A549 (cell line): ENCODE results near the gene NTM. TPM values are rescaled to one million over a fixed set of nuclear protein-coding genes. Genes with fewer than 3 reads are reported as not detected.

Source experiments
- ATAC-seq, 2 experiments: fragments of 200-7000 bp in 1 of 2; fragments of >200 bp in 1 of 2; cut with Nextera tagmentation in 1 of 2; cut with Tn5 transposase in 1 of 2; 3 replicates each; pipeline versions ENCODE4 v1.8.0 to v1.9.1; 2018 to 2020; ENCODE audit warnings: mild to moderate bottlenecking in 1 of 2, moderate library complexity in 1 of 2
- CTCF ChIA-PET: fragments of 300-600 bp; sonication (Branson Sonifier 250); formaldehyde crosslinking; extraction: SDS; loops from one replicate; lab custom pipeline; 2021; ENCODE audit warnings: antibody characterized with exemption, inconsistent platforms; lab: Yijun Ruan, JAX
- POLR2A ChIA-PET: fragments of 350-600 bp; formaldehyde crosslinking; extraction: SDS; loops from one replicate; lab custom pipeline; 2021; ENCODE audit warnings: antibody characterized with exemption, inconsistent platforms; lab: Yijun Ruan, JAX
- DNase-seq, 2 experiments: peaks; one replicate each; pipeline versions ENCODE4 v3.0.0 to v3.0.0-alpha.2; 2011 to 2016; ENCODE audit warnings: low read depth in 1 of 2, low spot score in 1 of 2
- FAIRE-seq: peaks from 2 replicates; lab custom pipeline; 2011; peaks lifted over from hg19 to GRCh38; lab: Jason Lieb, UNC
- H3K27ac ChIP-seq, 2 experiments: fragments of >200 bp; sonication (Bioruptor Twin); formaldehyde crosslinking; 3 replicates each; pipeline ENCODE4 v1.5.1; 2016 to 2017
- H3K4me1 ChIP-seq: fragments of >200 bp; sonication (Bioruptor Twin); formaldehyde crosslinking; 3 replicates; pipeline ENCODE4 v1.6.1; 2016
- H3K4me2 ChIP-seq: fragments of >200 bp; sonication (Bioruptor Twin); formaldehyde crosslinking; 3 replicates; pipeline ENCODE4 v1.6.1; 2016
- H3K4me3 ChIP-seq: fragments of >200 bp; sonication (Bioruptor Twin); formaldehyde crosslinking; 3 replicates; pipeline ENCODE4 v1.5.1; 2016
- H3K9me3 ChIP-seq: fragments of >200 bp; sonication (Bioruptor Twin); formaldehyde crosslinking; 3 replicates; pipeline ENCODE4 v1.6.1; 2016
- CBX2 ChIP-seq: fragments of 200-600 bp; sonication (generic); IDR thresholded peaks from 2 replicates; pipeline ENCODE4 v1.6.1; 2016; ENCODE audit warnings: low read depth, mild to moderate bottlenecking, borderline replicate concordance
- CBX8 ChIP-seq: fragments of 200-600 bp; sonication (generic); IDR thresholded peaks from 2 replicates; pipeline ENCODE4 v1.6.1; 2016
- CEBPB ChIP-seq, 2 experiments: fragments of >200 bp in 1 of 2; sonication (Bioruptor Twin) in 1 of 2; formaldehyde crosslinking in 1 of 2; IDR thresholded peaks; 2 replicates each; pipeline ENCODE4 v1.6.1; 2012 to 2016
- CHD2 ChIP-seq: fragments of 150-350 bp; IDR thresholded peaks from 2 replicates; pipeline ENCODE4 v1.6.1; 2014; ENCODE audit warnings: low read length; ENCODE audit not compliant: partially characterized antibody
- CHD4 ChIP-seq: fragments of 200-600 bp; sonication (generic); IDR thresholded peaks from 2 replicates; pipeline ENCODE4 v1.6.1; 2016; ENCODE audit warnings: antibody characterized with exemption, mild to moderate bottlenecking, borderline replicate concordance
- EHMT2 ChIP-seq: fragments of 200-600 bp; sonication (generic); IDR thresholded peaks from 2 replicates; pipeline ENCODE4 v1.6.1; 2016; ENCODE audit warnings: antibody characterized with exemption, low read depth, mild to moderate bottlenecking, moderate library complexity
- EP300 ChIP-seq, 2 experiments: fragments of >200 bp; sonication (Bioruptor Twin); formaldehyde crosslinking; IDR thresholded peaks; 2 replicates in 1 of 2; 3 replicates in 1 of 2; pipeline ENCODE4 v1.6.1; 2016 to 2017
- ESRRA ChIP-seq: fragments of 150-350 bp; IDR thresholded peaks from 2 replicates; pipeline ENCODE4 v1.6.1; 2014; ENCODE audit warnings: mild to moderate bottlenecking, low read length, borderline replicate concordance
- GATA3 ChIP-seq: IDR thresholded peaks from 2 replicates; pipeline ENCODE4 v1.6.1; 2012; ENCODE audit warnings: borderline replicate concordance
- HDAC2 ChIP-seq: fragments of 200-600 bp; sonication (generic); IDR thresholded peaks from 2 replicates; pipeline ENCODE4 v1.6.1; 2016
- HOXB13 ChIP-seq: fragments of 250-450 bp; sonication (Bioruptor Pico); IDR thresholded peaks from 2 replicates; pipeline ENCODE4 v1.5.0; 2020; ENCODE audit warnings: low read depth, mild to moderate bottlenecking, moderate library complexity
- HOXB5 ChIP-seq: fragments of 250-450 bp; sonication (Bioruptor Pico); IDR thresholded peaks from 2 replicates; pipeline ENCODE4 v1.5.0; 2020; ENCODE audit warnings: mild to moderate bottlenecking, moderate library complexity
- JUNB ChIP-seq: fragments of >200 bp; sonication (Bioruptor Twin); formaldehyde crosslinking; IDR thresholded peaks from 2 replicates; pipeline ENCODE4 v1.6.1; 2016
- KDM1A ChIP-seq: fragments of 200-600 bp; sonication (generic); IDR thresholded peaks from 2 replicates; pipeline ENCODE4 v1.6.1; 2016; ENCODE audit warnings: low read depth, mild to moderate bottlenecking
- KDM5A ChIP-seq: fragments of 200-600 bp; sonication (generic); IDR thresholded peaks from 2 replicates; pipeline ENCODE4 v1.6.1; 2016; ENCODE audit warnings: antibody characterized with exemption, mild to moderate bottlenecking
- MAX ChIP-seq: IDR thresholded peaks from 2 replicates; pipeline ENCODE4 v1.6.1; 2012
- NFE2L2 ChIP-seq: fragments of 150-350 bp; conservative IDR thresholded peaks from 2 replicates; pipeline ENCODE4 v1.6.1; 2014; ENCODE audit warnings: low read length
- NR3C1 ChIP-seq: fragments of >200 bp; sonication (Bioruptor Twin); formaldehyde crosslinking; IDR thresholded peaks from 3 replicates; pipeline ENCODE4 v1.6.1; 2017
- POLR2AphosphoS2 ChIP-seq: conservative IDR thresholded peaks from 2 replicates; pipeline ENCODE4 v1.6.1; 2012; ENCODE audit warnings: low read length, improper control_type of control experiment, inconsistent platforms
- RAD21 ChIP-seq, 2 experiments: fragments of >200 bp in 1 of 2; sonication (Bioruptor Twin) in 1 of 2; formaldehyde crosslinking in 1 of 2; IDR thresholded peaks in 1 of 2; conservative IDR thresholded peaks in 1 of 2; 2 replicates in 1 of 2; 3 replicates in 1 of 2; pipeline ENCODE4 v1.6.1; 2012 to 2018; ENCODE audit warnings: inconsistent platforms in 1 of 2
- RFX5 ChIP-seq: fragments of 450-650 bp; IDR thresholded peaks from 2 replicates; pipeline ENCODE4 v1.7.1; 2014; ENCODE audit warnings: antibody characterized with exemption, mild to moderate bottlenecking, moderate library complexity
- SMC3 ChIP-seq: fragments of >200 bp; sonication (Bioruptor Twin); formaldehyde crosslinking; IDR thresholded peaks from 3 replicates; pipeline ENCODE4 v1.6.1; 2018; ENCODE audit warnings: inconsistent platforms
- TP53 ChIP-seq: fragments of 250-450 bp; sonication (Bioruptor Pico); IDR thresholded peaks from 2 replicates; pipeline ENCODE4 v1.5.0; 2021; ENCODE audit warnings: mild to moderate bottlenecking, moderate library complexity
- USF2 ChIP-seq: fragments of 450-650 bp; IDR thresholded peaks from 2 replicates; pipeline ENCODE4 v1.6.1; 2014; ENCODE audit warnings: antibody characterized with exemption
- ZC3H11A ChIP-seq: fragments of 450-650 bp; IDR thresholded peaks from 2 replicates; pipeline ENCODE4 v1.6.1; 2014; ENCODE audit warnings: antibody characterized with exemption, mild to moderate bottlenecking
- ZSCAN20 ChIP-seq: fragments of 250-450 bp; sonication (Bioruptor Pico); IDR thresholded peaks from 2 replicates; pipeline ENCODE4 v1.8.0; 2022; ENCODE audit warnings: mild to moderate bottlenecking, moderate library complexity
- WGBS: methylation state at CpG from one replicate; pipeline ENCODE4 v1.1.6; 2017; ENCODE audit errors: missing lambda C conversion rate; 5-methylcytosine and 5-hydroxymethylcytosine counted together
- polyA plus RNA-seq, 4 experiments: library from polyadenylated mRNA; depleted of rRNA in 3 of 4; stranded (reverse); fragments of >200 nt; fragmentation: RNase III in 1 of 4; extraction: RNeasy Plus Mini Kit Qiagen cat#74134 plus additional on column Dnase treatment in 1 of 4; gene quantifications; 2 replicates in 3 of 4; 3 replicates in 1 of 4; pipeline ENCODE4 v1.2.3, GENCODE V29; 2011 to 2017
- TF ChIP-seq, protein P1 (sequence below): fragments of 250-450 bp; sonication (Bioruptor Pico); IDR thresholded peaks from 2 replicates; pipeline ENCODE4 v1.5.0; 2020; ENCODE audit warnings: low read depth, mild to moderate bottlenecking, moderate library complexity
- TF ChIP-seq, protein P2 (sequence below): fragments of 250-450 bp; sonication (Bioruptor Pico); IDR thresholded peaks from 2 replicates; pipeline ENCODE4 v1.5.0; 2021; ENCODE audit warnings: mild to moderate bottlenecking, moderate library complexity, borderline replicate concordance

NTM gene
- polyA plus RNA-seq, 2 of the 4 experiments (the other 2 are of a cell fraction), result not detected

DNA sequence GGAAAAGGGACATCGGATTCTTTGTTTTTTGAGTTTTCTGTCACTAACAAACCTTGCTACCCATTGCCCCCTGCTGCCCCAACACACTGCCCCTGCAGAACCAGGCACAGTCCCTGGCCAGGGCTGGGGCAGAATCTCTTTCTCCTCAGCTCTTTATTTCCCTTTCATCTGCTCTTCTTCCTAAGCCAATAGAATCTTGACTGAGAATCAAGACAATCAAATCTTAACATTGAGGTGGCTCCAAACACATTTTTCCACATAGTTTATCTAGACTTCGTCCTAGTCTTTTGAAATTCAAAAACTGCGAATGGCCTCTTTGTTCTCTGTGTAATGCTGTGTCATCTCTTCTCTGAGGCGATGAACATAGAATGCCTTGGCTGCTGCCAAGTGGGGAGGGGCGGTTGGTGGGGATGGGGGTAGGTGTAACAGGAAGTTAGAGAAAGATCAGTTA is 16.1 kb upstream of the NTM start:
- ATAC-seq, result no peak
- ChIA-PET CTCF (no interaction called here), POLR2A (no interaction called here)
- TF ChIP-seq CBX8 (no peak), POLR2AphosphoS2 (no peak), CBX2 (no peak), TP53 (CRISPR knock-in tag) (no peak), USF2 (no peak), ZC3H11A (no peak)
- TF ChIP-seq, protein P1, sequence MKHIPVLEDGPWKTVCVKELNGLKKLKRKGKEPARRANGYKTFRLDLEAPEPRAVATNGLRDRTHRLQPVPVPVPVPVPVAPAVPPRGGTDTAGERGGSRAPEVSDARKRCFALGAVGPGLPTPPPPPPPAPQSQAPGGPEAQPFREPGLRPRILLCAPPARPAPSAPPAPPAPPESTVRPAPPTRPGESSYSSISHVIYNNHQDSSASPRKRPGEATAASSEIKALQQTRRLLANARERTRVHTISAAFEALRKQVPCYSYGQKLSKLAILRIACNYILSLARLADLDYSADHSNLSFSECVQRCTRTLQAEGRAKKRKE (CRISPR knock-in tag), result no peak
- no peak overlapping the region for H3K27ac ChIP-seq
- WGBS, result 4% methylated on average over 5 of the region's 5 CpGs
- no peak overlapping the region for H3K4me2 ChIP-seq
- no peaks in the 10 kb centered on the region for H3K4me1 ChIP-seq
- no peak for DNase-seq
- H3K9me3 ChIP-seq, result no peaks in the 10 kb centered on the region
- FAIRE-seq, result no peak
- H3K4me3 ChIP-seq, result no peak overlapping the region

- ChIA-PET POLR2A (no interaction called here), CTCF (no interaction called here)
- no peak overlapping the region for H3K27ac ChIP-seq
- WGBS, result 25% methylated on average over 6 of the region's 6 CpGs
- no peaks in the 10 kb centered on the region for H3K9me3 ChIP-seq
- ATAC-seq (no peak), FAIRE-seq (no peak), DNase-seq (no peak)
- no peak for TF ChIP-seq CHD2
- TF ChIP-seq CEBPB (IDR thresholded peaks at IDR 0.05), result no peak
- TF ChIP-seq JUNB, result no peak
- TF ChIP-seq, protein P2, sequence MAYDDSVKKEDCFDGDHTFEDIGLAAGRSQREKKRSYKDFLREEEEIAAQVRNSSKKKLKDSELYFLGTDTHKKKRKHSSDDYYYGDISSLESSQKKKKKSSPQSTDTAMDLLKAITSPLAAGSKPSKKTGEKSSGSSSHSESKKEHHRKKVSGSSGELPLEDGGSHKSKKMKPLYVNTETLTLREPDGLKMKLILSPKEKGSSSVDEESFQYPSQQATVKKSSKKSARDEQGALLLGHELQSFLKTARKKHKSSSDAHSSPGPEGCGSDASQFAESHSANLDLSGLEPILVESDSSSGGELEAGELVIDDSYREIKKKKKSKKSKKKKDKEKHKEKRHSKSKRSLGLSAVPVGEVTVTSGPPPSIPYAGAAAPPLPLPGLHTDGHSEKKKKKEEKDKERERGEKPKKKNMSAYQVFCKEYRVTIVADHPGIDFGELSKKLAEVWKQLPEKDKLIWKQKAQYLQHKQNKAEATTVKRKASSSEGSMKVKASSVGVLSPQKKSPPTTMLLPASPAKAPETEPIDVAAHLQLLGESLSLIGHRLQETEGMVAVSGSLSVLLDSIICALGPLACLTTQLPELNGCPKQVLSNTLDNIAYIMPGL (CRISPR knock-in tag), result no peak
- TF ChIP-seq KDM1A, result no peak
- no peak for TF ChIP-seq EHMT2
- TF ChIP-seq HOXB13, result no peak
- TF ChIP-seq CHD4, result no peak
- TF ChIP-seq NFE2L2, result no peak
- TF ChIP-seq MAX, result no peak
- TF ChIP-seq SMC3, result no peak
- no peak for TF ChIP-seq HDAC2
- no peak for TF ChIP-seq ZSCAN20 (CRISPR knock-in tag)
- TF ChIP-seq HOXB5 (CRISPR knock-in tag), result no peak
- no peak for TF ChIP-seq RFX5
- TF ChIP-seq KDM5A, result no peak
- H3K4me1 ChIP-seq, result no peaks in the 10 kb centered on the region
- no peak overlapping the region for H3K4me3 ChIP-seq
- no peak overlapping the region for H3K4me2 ChIP-seq
These were observed 14.2 kb upstream of the NTM start for GRCh38 chr11:131356206-131356605.

GRCh38 chr11:131365329-131365930 is 5.0 kb upstream of the NTM start:
- Histone ChIP-seq H3K4me1 (no peaks in the 10 kb centered on the region), H3K4me2 (no peak overlapping the region), H3K9me3 (no peaks in the 10 kb centered on the region), H3K27ac (no peak overlapping the region), H3K4me3 (no peak overlapping the region)
- ATAC-seq (no peak), DNase-seq (no peak), FAIRE-seq (no peak)
- POLR2A ChIA-PET, result no interaction called here
- CTCF ChIA-PET, result interaction anchor here (0.6 kb wide), 1 partner anchor 198 kb away, joined by 3 read pairs; no protein-coding TSS in a partner anchor
- 17% methylated on average over 4 of the region's 4 CpGs for WGBS
- TF ChIP-seq KDM5A, result no peak
- no peak for TF ChIP-seq USF2
- TF ChIP-seq, protein P1 (CRISPR knock-in tag), result no peak
- TF ChIP-seq EP300 (IDR thresholded peaks at IDR 0.05), result no peak
- no peak for TF ChIP-seq CHD2
- no peak for TF ChIP-seq GATA3
- no peak for TF ChIP-seq ESRRA
- TF ChIP-seq CHD4, result no peak
- no peak for TF ChIP-seq NR3C1
- TF ChIP-seq SMC3, result no peak
- TF ChIP-seq RAD21 (conservative IDR thresholded peaks at IDR 0.05 in 1 of 2, IDR thresholded peaks at IDR 0.05 in 1 of 2), result no peak
